Measurements from ENCODE around the gene GSG1L.

GSG1L gene

GRCh38 chr16:27767971-27768591 is 295.4 kb downstream of the GSG1L start:
- no peak for DNase-seq

GRCh38 chr16:27767081-27767480 is 296.4 kb downstream of the GSG1L start:
- DNase-seq: no peak

- DNase-seq: no peak
Measured at GRCh38 chr16:27766236-27766925, 297.1 kb downstream of the GSG1L start.

GRCh38 chr16:27764869-27765675 is 298.4 kb downstream of the GSG1L start:
- DNase-seq: no peak

GRCh38 chr16:27764427-27764826 is 299.1 kb downstream of the GSG1L start:
- DNase-seq: no peak

GRCh38 chr16:27762441-27762840 is 301.1 kb downstream of the GSG1L start:
- no peak for DNase-seq

GRCh38 chr16:27761816-27762215 is 301.7 kb downstream of the GSG1L start:
- DNase-seq: no peak

GRCh38 chr16:27760789-27761176 is 302.7 kb downstream of the GSG1L start:
- no peak for DNase-seq

- no peak for DNase-seq
Measured at GRCh38 chr16:27759967-27760788, 303.3 kb downstream of the GSG1L start.

GRCh38 chr16:27759301-27759871 is 304.1 kb downstream of the GSG1L start:
- no peak for DNase-seq

GRCh38 chr16:27758544-27758943 is 305.0 kb downstream of the GSG1L start:
- DNase-seq: no peak

GRCh38 chr16:27756206-27756970 is 307.1 kb downstream of the GSG1L start:
- no peak for DNase-seq

GRCh38 chr16:27754788-27755690 is 308.5 kb downstream of the GSG1L start:
- no peak for DNase-seq

GRCh38 chr16:27753563-27753962 is 310.0 kb downstream of the GSG1L start:
- no peak for DNase-seq

GRCh38 chr16:27752241-27752640 is 311.3 kb downstream of the GSG1L start:
- no peak for DNase-seq

GRCh38 chr16:27751676-27752075 is 311.8 kb downstream of the GSG1L start:
- DNase-seq: no peak

GRCh38 chr16:27751233-27751632 is 312.3 kb downstream of the GSG1L start:
- no peak for DNase-seq

- no peak for DNase-seq
Measured at GRCh38 chr16:27749946-27750345, 313.6 kb downstream of the GSG1L start.

- DNase-seq: no peak
Measured at GRCh38 chr16:27749547-27749875, 314.0 kb downstream of the GSG1L start.

- DNase-seq: peak; percentile 3
Measured at GRCh38 chr16:27748868-27749546, 314.5 kb downstream of the GSG1L start.
